ENCODE results near the gene FOXC1. TPM values are rescaled to one million over a fixed set of nuclear protein-coding genes. Genes with fewer than 3 reads are reported as not detected.
A peak's percentile ranks its signal among the peaks of the same experiment; 100 is the strongest.

FOXC1 gene
- polyA plus RNA-seq, 1 of the 3 experiments (the other 2 are of a cell fraction): 4.3 TPM

- POLR2A ChIA-PET: no interaction called here
- no peak overlapping the region for H3K9ac ChIP-seq
- DNase-seq: no peak
Observed at GRCh38 chr6:1624851-1625781, 15.4 kb downstream of the FOXC1 start.

GRCh38 chr6:1625794-1626435 is 16.2 kb downstream of the FOXC1 start:
- 91% methylated on average over 17 of the region's 18 CpGs for WGBS (ENCODE audit: low lambda C conversion rate)
- Histone ChIP-seq H3K9me2 (no peaks in the 10 kb centered on the region), H3K9me3 (no peaks in the 10 kb centered on the region), H3K27me3 (ENCODE audit: insufficient read depth) (no peaks in the 10 kb centered on the region), H2AFZ (ENCODE audit: low read depth) (no peak overlapping the region), H3K36me3 (replicated peaks in 1 of 2; ENCODE audit: control insufficient read depth in 1 of 2, insufficient read depth in 2 of 2, low read length in 1 of 2) (peaks cover 0 to 2% of the 10 kb centered on the region in 2 experiments), H3K4me3 (ENCODE audit: low read depth in 2 of 2, low read length in 1 of 2) (no peak overlapping the region), H3K4me1 (ENCODE audit: control insufficient read depth in 1 of 2, insufficient read depth in 2 of 2, low read depth in 1 of 2, low read length in 1 of 2) (peaks cover 0 to 25% of the 10 kb centered on the region in 2 experiments; a peak in 2 of 4 replicates), H3F3A (replicated peaks; ENCODE audit: insufficient read depth) (no peaks in the 10 kb centered on the region), H3K79me2 (ENCODE audit: insufficient read depth) (no peaks in the 10 kb centered on the region), H3K27ac (ENCODE audit: low read depth in 2 of 2, low read length in 1 of 2) (no peak overlapping the region), H3K4me2 (no peak overlapping the region), H3K9ac (no peak overlapping the region), H4K20me1 (ENCODE audit: insufficient read depth) (no peaks in the 10 kb centered on the region)
- ChIA-PET POLR2A (no interaction called here), CTCF (interaction anchor here (0.7 to 2.5 kb wide), 3 partner anchors 9 to 478 kb away, joined by 3 to 9 read pairs (median 3); no protein-coding TSS in a partner anchor)
- no peak for DNase-seq
- TF ChIP-seq RCOR1 (IDR thresholded peaks at IDR 0.05; ENCODE audit: low read length): no peak
- TF ChIP-seq REST (IDR thresholded peaks at IDR 0.05; ENCODE audit: low read depth, low read length): no peak
- TF ChIP-seq ZBTB33 (IDR thresholded peaks at IDR 0.05; ENCODE audit: borderline replicate concordance, low read depth): no peak
- TF ChIP-seq EZH2phosphoT487 (IDR thresholded peaks at IDR 0.05; ENCODE audit: borderline replicate concordance, low read depth): no peak

More at GRCh38 chr6:1624851-1625781, 15.4 kb downstream of the FOXC1 start:
- Histone ChIP-seq H3K27me3 (ENCODE audit: insufficient read depth) (no peaks in the 10 kb centered on the region), H3K4me3 (ENCODE audit: low read depth in 2 of 2, low read length in 1 of 2) (no peak overlapping the region; a peak in 1 of 4 replicates), H3K9me2 (no peaks in the 10 kb centered on the region), H3K4me1 (ENCODE audit: control insufficient read depth in 1 of 2, insufficient read depth in 2 of 2, low read depth in 1 of 2, low read length in 1 of 2) (peaks cover 0 to 25% of the 10 kb centered on the region in 2 experiments; a peak in 2 of 4 replicates), H2AFZ (ENCODE audit: low read depth) (no peak overlapping the region), H3K79me2 (ENCODE audit: insufficient read depth) (no peaks in the 10 kb centered on the region), H3K4me2 (peak overlapping the region; percentile 24; the same call in 1 of the 2 replicates), H3K36me3 (replicated peaks in 1 of 2; ENCODE audit: control insufficient read depth in 1 of 2, insufficient read depth in 2 of 2, low read length in 1 of 2) (peaks cover 0 to 2% of the 10 kb centered on the region in 2 experiments), H3F3A (replicated peaks; ENCODE audit: insufficient read depth) (no peaks in the 10 kb centered on the region), H4K20me1 (ENCODE audit: insufficient read depth) (no peaks in the 10 kb centered on the region), H3K9me3 (no peaks in the 10 kb centered on the region), H3K27ac (ENCODE audit: low read depth in 2 of 2, low read length in 1 of 2) (no peak overlapping the region)
- WGBS (ENCODE audit: low lambda C conversion rate): 87% methylated on average over 35 of the region's 53 CpGs
- TF ChIP-seq GABPA (IDR thresholded peaks at IDR 0.05; ENCODE audit: low read depth) (no peak), CTCF (IDR thresholded peaks at IDR 0.05) (no peak), RCOR1 (IDR thresholded peaks at IDR 0.05; ENCODE audit: low read length) (no peak), TAF1 (IDR thresholded peaks at IDR 0.05; ENCODE audit: borderline replicate concordance, low read depth, low read length) (no peak)
- CTCF ChIA-PET: interaction anchor here (1.0 to 2.5 kb wide), 2 partner anchors 8 to 479 kb away, joined by 3 to 9 read pairs; no protein-coding TSS in a partner anchor

All from SK-N-SH (cell line).